MV-4-11 (cell line): Measurements from ENCODE around the gene SLC11A1.

Source experiments
- DNase-seq: peaks from one replicate; lab custom pipeline; 2025; lab: John Stamatoyannopoulos, UW

SLC11A1 gene, protein sequence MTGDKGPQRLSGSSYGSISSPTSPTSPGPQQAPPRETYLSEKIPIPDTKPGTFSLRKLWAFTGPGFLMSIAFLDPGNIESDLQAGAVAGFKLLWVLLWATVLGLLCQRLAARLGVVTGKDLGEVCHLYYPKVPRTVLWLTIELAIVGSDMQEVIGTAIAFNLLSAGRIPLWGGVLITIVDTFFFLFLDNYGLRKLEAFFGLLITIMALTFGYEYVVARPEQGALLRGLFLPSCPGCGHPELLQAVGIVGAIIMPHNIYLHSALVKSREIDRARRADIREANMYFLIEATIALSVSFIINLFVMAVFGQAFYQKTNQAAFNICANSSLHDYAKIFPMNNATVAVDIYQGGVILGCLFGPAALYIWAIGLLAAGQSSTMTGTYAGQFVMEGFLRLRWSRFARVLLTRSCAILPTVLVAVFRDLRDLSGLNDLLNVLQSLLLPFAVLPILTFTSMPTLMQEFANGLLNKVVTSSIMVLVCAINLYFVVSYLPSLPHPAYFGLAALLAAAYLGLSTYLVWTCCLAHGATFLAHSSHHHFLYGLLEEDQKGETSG

DNA sequence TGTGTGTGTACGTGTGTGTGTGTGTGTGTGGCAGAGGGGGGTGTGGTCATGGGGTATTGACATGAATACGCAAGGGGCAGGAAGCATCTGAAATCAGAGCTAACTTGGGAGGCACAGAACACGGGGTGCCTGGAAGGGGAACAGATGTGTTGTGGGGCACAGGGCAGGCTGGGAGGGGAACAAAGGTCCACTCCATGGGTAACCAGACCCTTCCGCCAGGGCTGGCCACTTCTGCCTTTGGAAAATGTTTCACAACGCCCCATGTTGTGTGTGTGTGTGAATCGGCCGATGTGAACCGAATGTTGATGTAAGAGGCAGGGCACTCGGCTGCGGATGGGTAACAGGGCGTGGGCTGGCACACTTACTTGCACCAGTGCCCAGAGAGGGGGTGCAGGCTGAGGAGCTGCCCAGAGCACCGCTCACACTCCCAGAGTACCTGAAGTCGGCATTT, at the start of gene SLC11A1:
Gene SLC11A1 (plus strand): TSS at position 358 of the 451 bp plus-strand sequence. CDS start 96 bp downstream, outside the sequence.
- DNase-seq: peak; percentile 74

DNA sequence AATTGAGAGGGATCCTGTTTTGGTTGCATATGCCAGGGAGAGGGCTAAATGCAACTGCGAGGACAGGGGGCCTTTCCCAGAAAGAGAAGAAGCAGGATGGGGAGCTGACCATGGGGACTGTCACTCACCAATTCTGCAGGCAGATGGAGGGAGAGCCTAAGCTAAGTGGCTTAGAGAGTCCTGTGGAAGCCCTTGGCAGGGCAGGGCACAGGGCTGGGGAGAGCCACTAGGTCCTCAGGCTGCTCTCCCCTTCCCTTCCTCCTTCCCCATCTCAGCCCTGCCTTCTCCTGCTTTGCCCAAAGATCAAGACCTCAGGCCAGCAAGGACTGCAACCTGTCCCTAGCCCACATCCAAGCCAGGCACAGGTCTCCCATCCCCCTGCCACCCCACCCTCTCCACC, 49.8 kb upstream of the SLC11A1 start:
- DNase-seq: no peak

DNA sequence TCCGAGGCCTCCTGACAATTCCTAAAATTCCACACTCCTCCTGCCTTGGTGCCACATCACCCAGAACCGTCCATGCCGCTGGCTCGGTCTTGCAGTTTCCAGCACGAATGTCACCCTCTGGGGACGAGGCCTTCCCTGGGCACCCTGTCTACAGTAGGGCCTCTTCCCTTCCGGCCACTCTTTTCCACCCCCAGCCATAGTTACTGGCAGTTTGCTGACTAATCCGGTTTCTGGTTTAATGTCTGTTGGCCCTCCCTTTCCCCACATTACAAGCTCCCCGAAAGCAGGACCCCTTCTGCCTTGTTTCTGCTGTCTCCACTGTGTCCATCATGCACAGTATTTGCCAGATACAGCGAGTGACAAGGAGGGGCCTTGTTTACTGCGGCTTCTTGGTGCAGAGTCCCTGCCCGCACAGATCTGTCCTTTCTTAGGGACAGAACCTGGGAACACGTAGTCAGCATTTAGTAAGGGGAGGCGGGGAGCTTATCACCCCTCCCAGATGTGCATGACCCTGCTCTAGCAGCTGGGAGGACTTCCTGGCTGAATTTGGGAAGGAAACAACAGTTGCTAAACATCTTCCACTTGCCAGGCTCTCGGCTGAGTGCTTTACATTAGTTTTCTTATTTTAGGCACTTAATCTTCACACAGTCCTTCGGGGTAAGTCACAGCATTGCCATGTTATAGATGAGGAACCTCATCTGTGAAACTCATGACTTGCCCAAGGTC, 49.0 kb upstream of the SLC11A1 start:
- DNase-seq: peak; percentile 96

DNA sequence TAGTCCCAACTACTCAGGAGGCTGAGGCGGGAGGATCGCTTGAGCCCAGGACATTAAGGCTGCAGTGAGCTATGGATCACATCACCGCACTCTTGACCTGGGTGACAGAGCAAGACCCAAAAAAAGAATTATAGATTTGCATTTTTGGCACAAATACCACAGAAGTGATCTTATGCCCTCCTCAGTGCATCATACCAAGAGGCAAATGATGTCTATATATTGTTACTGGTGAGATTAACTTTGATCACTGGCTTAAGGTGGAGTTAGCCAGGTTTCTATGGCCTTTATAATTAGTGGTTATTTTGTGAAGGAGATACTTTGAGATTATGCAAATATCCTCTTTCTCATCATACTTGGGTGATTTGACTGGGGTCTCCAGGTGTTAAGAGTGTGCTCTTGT, 47.5 kb upstream of the SLC11A1 start:
- no peak for DNase-seq

DNA sequence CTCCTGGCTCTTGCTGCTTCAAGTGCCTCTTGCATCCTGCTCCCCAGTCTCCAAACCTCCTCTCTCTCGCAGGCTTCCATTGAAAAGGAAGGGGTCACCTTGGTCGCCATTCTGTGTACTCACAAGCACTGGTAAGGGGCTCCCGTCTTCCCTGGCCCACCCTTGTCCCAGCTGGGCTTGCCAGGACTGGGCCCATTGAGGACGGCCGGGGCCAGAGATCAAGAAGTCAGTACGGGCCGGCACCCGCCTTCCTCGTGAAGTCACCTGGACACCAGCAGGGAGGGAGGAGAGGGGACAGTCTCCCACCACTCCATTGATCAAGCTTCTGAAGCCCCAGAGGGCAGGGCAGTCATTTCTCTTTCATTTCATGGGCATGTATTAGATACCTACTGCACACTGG, 41.4 kb upstream of the SLC11A1 start:
- no peak for DNase-seq

DNA sequence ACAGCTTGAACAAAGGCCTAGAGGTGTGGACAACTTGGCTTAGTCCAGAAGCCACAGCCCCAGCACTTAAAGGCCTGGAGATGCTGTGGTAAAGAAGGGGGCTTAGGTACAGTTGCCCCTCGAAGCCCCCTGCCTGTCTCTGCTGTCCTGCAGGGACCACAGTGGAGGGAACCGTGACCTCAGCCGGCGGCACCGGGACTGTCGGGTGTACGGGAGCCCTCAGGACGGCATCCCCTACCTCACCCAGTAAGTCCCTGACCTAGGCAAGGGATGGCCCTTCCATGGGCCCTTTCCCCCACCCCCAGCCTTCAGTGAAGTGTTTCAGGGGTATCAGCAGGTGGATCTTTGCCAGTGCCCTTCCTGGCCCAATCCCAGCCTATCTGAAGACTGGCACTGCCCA, 40.7 kb upstream of the SLC11A1 start:
- no peak for DNase-seq

DNA sequence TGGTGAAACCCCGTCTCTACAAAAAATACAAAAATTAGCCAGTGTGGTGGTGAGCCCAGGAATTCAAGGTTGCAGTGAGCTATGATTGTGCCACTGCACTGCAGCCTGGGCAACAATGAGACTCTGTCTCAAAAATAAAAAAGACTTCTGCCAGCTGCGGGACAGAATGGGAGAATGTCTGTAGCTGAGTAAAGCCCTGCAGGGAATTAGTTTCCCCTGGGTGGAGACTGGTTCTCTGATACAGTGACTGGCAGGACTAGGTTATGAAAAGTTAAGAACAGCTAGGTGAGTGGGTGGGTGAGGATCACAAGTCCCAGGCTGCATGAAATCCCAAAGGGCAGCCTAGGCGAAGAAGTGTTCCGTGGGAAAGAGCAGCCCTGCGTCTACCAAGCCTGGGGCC, 39.2 kb upstream of the SLC11A1 start:
- DNase-seq: no peak

DNA sequence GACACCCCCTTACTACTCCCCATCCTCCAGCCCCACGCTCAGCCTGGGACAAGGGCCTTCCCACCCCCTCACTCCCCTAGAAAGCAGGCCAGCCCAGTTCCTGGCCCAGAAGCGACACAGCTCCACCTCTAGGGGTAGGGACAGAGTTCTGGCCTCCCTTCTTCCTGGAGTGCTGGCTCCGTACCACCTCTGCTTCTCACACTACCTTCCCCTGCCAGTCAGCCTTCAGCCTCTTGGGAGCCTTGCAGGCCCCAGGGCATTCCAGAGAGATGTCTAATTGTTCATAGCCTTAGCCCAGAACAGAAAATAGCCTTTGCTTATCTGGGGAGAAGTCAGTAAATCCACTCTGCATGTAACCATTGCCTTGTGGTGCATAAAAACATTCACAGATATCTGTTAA, 38.5 kb upstream of the SLC11A1 start:
- no peak for DNase-seq

DNA sequence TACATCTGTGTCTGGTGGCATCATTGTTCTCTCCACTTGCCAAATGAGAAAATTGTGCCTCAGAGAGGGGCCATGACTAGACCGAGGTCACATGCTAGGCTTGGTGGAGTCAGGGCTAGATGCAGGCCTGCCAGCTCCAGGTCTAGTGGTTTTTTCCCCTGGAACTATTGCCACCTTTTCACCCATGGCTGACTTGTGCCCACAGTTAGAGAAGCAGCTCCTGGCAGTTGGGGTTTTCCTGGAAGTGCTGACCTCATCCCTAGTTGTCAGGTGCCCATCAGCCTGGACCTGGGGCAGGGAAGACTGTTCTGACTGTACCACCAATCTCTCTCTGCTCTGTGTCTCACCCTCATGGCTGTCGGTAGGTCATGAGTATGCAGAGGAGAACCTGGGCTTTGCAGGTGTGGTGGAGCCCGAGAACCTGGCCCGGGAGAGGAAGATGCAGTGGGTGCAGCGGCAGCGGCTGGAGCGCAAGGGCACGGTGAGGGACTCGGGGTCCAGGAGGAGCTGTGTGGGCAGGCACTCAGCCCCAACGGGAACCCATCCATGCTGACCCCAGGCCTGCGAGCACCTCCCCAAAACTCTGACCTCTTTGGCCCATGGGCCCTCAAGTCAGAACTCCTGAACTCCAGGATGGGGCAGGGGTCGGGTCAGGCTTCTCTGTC, 37.9 kb upstream of the SLC11A1 start:
- no peak for DNase-seq

DNA sequence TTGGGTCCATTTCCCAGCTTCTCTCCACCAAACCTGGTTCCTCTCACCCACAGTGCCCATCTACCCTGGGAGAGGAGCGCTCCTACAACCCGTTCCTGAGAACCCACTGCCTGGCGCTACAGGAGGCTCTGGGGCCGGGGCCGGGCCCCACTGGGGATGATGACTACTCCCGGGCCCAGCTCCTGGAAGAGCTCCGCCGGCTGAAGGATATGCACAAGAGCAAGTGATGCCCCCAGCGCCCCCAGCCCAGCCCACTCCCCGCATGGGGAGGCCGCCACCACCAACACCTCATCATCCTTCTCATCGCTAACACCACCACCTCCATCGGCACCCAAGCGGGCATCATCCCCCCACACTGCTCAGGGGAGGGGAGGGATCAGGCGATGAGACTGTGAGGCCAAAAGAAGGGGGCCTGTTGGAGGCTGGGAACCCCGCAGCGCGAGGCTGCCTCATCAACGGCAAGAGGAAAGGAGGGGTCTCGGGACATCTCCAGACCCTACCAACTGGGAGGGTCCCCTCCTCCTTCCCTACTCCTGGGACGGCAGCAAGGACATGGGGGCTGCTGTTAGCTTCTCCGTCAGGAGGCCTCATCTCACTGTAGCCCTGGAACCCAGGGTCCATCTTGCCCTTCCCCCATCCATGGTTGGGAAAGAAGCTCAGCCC, 37.2 kb upstream of the SLC11A1 start:
- DNase-seq: no peak

DNA sequence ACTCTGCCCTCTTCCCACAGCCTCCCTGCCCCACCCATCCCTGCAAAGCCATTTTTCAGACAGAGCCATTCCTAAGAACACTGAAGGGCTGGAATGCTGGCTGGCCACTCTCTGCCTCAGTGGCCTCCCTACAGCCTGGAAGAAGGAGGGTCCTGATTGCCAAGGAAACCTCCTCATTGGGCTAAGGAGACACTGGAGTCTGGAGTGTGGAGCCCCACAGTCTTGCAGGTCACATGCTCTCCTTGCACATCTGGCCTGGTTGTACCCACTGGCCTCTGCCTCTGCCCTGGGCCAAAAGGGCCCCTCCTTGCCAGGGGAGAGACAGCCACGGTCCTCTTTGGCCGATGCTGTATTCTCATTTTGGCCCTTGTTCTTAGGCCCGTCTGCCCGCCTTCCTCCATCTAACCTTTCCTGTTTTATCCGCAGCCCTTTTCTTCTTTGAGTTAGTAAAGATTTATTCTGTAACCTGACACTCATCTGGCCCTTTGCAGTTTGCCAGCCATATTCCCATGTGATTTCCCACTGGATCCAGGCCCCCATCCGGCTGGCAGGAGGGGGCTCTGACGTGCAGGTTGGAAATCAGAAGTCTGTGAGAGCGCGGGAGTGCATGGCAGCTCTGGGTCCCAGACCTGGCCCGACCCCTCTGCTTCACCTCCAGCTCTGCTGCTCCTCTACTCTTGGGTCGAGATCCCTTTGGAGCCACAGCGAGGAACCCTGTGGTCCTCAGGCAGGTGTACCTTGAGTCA, 36.4 kb upstream of the SLC11A1 start:
- DNase-seq: no peak

DNA sequence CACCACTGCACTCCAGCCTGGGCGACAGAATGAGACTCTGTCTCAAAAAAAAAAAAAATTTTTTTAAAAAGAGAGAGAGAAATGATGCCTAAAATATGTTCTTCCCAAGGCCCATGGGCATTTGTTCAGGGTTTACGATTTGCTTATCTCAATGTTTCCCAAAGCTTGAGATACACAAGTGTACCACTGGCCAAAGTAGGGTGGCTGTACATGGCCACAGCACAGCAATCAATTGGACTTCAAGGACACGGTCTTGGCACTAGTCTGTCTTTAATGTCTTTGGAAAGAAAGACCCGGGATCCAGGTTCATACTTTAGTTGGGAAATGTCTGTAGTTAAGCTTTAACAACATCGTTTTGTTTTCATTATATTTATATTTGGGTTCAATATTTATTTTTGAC, 34.9 kb upstream of the SLC11A1 start:
- DNase-seq: no peak

DNA sequence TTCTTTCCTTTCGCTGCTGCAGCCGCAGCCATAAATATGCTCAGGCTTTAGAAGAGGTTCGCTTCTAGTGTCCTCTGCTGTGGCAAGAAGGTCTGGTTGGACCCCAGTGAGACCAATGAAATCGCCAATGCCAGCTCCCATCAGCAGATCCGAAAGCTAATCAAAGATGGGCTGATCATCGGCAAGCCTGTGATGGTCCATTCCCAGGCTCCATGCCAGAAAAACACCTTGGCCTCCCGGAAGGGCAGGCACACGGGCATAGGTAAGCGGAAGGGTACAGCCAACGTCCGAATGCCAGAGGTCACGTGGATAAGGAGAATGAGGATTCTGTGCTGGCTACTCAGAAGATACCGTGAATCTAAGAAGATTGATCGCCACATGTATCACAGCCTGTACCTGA, 28.0 kb upstream of the SLC11A1 start:
- no peak for DNase-seq

DNA sequence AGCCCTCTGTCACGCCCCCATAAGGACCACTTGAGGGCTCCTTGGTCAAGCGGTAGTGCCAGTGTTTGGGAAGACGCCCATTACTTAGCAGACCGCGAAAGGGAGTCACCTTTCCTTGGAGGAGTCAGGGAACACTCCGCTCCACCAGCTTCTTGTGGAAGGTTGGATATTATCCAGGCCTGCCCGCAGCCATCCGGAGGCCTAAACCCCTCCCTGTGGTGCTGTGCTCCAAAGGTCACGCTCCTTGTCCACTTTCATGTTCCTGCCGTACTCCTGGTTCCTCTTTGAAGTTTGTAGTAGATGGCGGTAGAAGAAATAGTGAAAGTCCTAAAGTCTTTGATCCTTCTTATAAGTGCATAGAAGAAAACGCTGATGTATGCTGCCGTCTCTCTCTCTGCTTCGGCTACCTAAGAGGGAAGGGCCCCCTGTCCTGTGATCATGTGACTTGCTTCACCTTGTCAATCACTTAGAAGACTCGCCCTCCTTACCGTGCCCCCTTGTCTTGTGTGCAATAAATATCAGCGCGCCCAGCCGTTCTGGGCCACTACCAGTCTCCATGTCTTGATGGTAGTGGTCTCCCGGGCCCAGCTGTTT, 27.1 kb upstream of the SLC11A1 start:
- no peak for DNase-seq

DNA sequence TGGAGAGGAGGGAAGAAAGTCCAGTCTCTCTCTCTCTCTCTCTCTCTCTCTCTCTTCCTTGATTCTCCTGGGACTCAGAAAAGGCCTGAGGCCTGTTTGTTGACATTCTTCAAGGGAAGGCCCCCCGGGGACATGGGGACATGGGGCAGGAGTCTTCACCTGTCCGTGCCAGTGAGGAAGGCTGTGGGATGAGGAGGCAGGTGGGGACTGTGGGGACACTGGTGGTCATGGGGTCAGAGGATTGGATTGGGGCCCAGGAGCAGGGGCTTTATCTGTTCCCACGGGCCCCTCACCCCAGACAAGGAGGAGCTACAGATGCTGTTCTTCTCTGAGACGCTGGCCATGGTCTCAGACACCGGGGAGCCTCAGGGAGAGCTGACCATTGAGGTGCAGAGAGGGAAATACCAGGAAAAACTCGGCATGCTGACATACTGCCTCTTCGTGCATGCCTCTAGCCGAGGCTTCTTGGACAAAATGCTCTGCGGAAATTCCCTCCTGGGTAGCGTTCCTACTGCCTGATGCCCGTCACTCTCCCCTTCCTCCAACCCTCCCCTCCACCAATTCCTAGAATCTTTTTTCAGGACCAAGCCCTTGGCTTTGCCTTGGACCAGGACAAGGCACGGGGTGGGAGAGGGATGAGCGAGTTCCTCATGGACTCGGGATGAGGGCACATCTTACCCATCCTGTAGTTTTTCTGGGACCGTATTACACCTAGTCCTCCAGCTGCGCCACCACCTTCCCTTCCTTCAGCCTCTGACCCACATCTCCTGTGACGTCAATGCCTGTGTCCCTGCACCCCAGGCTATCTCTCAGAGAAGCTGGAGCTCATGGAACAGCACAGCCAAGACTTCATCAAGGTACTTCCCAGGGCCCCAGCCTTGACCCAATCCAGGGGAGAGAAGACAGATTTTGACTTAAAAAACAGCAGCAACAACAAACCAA, 24.6 kb upstream of the SLC11A1 start:
- no peak for DNase-seq

DNA sequence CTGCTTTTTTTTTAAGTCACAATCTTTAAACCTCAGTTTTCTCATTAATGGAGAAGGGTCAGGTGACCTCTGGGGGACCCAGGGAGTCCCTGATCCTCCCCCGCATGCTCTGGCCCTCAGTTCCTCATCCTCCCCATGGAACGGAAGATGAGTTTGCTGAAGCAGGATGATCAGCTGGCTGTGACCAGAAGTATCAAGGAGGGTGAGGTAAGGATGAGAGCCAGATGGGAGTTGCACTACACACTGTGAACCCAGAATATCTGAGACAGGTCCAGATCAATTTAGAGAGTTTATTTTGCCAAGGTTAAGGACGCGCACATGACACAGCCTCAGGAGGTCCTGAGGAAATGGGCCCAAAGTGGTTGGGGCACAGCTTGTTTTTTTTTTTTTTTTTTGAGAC, 21.6 kb upstream of the SLC11A1 start:
- peak; percentile 72 for DNase-seq

DNA sequence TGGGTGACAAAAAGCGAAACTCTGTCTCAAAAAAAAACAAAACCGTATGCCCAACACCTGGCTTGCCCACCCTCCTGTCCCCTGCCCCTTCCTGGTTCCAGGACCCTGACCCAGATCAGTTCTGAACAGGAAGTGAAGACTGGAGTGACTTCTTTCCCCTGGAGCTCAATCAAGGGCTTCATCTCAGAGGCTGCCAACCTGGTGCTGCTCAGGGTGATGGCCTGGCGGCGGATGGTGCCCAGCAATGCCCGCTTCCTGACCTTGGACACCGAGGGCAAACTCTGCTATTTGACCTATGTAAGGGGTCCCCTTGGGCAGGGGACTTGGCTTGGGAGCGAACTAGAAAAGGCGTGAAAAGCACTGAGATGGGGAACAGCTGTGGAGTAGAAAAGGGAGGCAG, 19.5 kb upstream of the SLC11A1 start:
- DNase-seq: no peak

DNA sequence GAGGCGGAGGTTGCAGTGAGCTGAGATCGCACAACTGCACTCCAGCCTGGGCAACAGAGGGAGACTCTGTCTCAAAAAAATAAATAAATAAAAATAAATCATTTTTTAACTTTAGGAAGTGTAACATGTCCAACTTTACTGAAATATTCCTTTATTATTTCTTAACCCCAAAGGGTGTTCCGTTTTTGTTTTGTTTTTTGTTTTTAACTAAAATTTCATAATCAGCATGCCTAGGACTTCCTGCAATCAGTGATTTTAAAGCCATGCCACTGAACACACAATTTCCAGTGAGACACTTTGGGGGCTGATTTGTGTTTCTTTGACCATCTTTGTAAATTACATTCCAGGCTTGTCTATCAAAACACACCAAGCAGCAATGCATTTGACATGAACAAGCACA, 18.3 kb upstream of the SLC11A1 start:
- DNase-seq: no peak

DNA sequence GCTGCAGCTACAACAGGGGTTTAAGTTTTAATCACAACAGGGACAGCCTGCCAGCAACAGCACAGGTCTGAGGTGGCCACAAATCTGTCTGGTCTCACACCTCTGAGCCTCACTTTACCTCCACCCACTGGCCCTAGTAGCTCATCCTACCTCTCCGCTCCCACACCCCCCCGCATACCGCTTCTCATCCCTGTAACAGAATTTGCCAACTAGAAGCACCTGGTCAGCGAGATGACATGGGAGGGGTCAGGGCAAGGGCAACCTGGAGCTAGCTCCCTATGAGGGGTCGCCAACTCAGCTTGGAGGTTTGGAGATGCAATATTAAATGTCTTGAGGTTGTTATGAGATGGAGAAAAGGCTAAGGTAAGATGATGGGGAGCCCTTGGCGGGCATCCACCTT, 17.9 kb upstream of the SLC11A1 start:
- no peak for DNase-seq
